ENCODE data around the gene NR6A1.

The NR6A1 gene

DNA sequence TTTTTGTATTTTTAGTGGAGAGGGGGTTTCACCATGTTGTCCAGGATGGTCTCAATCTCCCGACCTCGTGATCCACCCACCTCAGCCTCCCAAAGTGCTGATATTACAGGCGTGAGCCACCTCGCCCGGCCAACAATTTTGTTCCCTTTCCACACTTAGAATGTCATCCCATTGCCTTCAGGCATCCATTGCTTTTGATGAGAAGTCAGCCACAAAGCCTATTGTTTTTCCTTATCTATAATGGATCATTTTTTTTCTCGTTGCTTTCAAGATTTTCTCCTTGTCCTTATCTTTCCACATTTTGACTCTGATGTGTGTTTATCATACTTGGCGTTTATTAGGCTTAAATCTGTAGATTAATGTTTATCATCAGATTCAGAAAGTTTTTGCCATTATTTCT is 64.4 kb downstream of the NR6A1 start:
- TF ChIP-seq, protein P1, sequence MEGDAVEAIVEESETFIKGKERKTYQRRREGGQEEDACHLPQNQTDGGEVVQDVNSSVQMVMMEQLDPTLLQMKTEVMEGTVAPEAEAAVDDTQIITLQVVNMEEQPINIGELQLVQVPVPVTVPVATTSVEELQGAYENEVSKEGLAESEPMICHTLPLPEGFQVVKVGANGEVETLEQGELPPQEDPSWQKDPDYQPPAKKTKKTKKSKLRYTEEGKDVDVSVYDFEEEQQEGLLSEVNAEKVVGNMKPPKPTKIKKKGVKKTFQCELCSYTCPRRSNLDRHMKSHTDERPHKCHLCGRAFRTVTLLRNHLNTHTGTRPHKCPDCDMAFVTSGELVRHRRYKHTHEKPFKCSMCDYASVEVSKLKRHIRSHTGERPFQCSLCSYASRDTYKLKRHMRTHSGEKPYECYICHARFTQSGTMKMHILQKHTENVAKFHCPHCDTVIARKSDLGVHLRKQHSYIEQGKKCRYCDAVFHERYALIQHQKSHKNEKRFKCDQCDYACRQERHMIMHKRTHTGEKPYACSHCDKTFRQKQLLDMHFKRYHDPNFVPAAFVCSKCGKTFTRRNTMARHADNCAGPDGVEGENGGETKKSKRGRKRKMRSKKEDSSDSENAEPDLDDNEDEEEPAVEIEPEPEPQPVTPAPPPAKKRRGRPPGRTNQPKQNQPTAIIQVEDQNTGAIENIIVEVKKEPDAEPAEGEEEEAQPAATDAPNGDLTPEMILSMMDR (conservative IDR thresholded peaks at IDR 0.05; ENCODE audit: low read length), result no peak
- DNase-seq (ENCODE audit: low read depth), result no peak
- H3K4me3 ChIP-seq (ENCODE audit: low read length), result no peak overlapping the region

DNA sequence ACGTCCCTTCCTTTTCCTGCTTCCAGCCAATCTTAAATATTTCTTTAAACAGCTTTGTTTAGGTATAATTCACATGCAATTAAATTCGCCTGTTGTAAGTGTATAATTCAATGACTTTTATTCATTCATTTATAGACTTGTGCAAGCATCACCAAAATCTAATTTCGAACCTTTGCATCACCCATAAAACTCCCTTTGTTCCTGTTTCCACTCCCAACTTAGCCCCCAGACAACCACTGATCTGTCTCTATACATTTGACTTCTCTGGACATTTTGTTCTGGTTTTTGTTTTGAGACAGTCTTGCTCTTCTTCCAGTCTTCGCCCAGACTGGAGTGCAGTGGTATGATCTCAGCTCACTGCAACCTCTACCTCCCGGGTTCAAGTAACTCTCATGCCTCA is 71.5 kb downstream of the NR6A1 start:
- TF ChIP-seq, protein P1 (conservative IDR thresholded peaks at IDR 0.05; ENCODE audit: low read length), result no peak
- no peak for DNase-seq (ENCODE audit: low read depth)
- H3K4me3 ChIP-seq (ENCODE audit: low read length), result no peak overlapping the region

DNA sequence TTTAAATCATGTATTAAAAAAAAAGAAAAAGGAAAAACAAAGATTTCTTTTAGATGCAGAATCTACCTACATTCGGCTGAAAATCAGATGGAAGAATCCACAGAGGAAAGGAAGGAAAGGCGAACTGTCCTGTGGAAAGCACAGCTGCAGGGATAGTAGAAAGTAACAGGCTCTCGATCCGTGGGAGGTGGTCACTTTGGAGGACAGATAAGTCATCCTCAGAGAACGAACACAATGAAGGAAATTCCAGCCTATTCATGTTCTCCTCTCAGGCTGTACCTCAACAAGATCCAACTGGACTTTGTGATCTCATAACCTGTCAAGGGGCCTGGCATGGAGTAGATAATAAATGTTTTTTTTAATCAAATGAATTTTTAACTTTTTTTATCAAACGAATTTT is 72.8 kb downstream of the NR6A1 start:
- H3K4me3 ChIP-seq (ENCODE audit: low read length), result no peak overlapping the region
- TF ChIP-seq, protein P1 (conservative IDR thresholded peaks at IDR 0.05; ENCODE audit: low read length), result no peak
- DNase-seq (ENCODE audit: low read depth), result peak; percentile 23

DNA sequence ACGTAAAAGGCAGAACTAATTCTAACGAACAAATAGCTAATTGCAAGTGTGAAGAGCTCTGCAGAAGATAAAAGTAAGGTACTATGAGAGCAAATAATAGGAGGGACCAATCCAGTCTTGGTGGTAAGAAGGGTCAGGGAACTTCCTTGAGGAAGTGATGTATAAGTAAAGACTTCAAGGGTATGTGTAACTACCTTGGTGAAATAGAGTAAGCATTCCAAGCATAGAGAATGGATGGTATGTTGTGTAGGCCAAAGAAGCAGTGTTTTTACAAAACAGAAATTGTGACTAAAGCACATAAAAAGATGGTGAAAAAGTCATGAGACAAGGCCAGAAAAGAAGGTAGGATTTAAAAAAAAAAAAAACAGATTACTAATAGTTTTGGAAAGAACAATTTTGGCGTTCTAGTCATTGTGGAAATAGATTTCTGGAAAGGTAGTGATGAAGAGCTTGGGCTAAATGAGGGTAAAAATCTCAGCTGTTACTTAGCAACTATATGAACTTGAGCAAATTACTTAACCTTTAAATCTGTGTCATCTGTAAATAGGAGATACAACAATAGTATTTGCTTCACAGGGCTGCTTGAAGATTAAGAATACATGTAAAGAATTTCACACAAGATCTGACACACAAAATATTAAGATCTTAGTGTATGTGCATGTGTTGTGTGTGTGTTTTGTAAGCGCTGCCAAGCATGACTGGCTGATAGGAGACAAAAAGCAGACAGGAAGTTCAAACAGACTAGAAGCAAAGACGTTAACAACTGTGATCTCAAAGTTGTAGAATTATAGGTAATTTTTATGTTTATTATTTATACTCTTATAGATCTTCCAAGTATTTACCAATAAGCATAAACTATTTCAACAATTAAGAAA is 73.5 kb downstream of the NR6A1 start:
- DNase-seq (ENCODE audit: low read depth), result peak; percentile 55
- H3K4me3 ChIP-seq (ENCODE audit: low read length), result no peak overlapping the region
- TF ChIP-seq, protein P1 (conservative IDR thresholded peaks at IDR 0.05; ENCODE audit: low read length), result no peak

DNA sequence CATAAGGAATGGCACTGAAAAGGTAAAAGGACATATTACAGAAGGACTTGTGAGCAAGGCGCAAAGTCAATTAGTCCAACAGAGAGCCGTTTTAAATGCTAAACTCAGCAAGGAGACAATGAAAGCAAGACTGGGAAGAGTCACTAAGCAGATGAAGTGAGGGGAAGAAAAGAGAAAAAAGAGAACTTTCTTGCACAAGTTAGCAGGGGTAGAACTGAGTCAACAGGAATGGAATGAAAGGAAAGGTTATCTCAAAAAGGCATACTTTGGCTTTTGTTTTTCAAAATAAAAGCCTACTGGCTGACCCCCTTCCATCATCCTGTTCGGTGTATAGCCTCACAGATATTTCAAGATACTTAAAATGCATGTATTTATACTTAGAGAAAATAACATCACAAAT is 75.0 kb downstream of the NR6A1 start:
- TF ChIP-seq, protein P1 (conservative IDR thresholded peaks at IDR 0.05; ENCODE audit: low read length), result no peak
- peak; percentile 48 for DNase-seq (ENCODE audit: low read depth)
- H3K4me3 ChIP-seq (ENCODE audit: low read length), result no peak overlapping the region

DNA sequence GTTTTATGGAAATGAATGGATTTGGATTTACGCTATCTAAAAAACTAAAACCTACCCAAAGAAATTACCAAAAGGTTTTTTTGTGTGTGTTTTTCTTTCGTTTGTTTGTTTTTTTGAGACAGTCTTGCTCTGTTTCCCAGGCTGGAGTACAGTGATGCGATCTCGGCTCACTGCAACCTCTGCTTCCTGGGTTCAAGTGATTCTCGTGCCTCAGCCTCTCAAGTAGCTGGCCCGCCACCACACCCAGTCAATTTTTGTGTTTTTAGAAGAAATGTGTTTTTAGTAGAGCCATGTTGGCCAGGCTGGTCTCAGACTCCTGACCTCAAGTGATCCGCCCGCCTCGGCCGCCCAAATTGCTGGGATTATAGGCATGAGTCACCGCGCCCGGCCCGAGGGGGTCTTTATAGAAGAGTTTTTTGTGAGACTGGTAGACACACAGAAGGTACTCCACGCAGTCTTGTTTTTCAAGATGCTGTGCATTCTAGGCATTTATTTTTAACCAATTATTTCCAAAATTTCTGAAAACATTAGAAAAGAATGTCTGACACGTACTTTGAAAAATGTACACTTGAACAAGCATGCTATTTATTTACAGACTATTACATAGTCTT is 75.7 kb downstream of the NR6A1 start:
- peak; percentile 55 for DNase-seq (ENCODE audit: low read depth)
- TF ChIP-seq, protein P1 (conservative IDR thresholded peaks at IDR 0.05; ENCODE audit: low read length), result no peak
- no peak overlapping the region for H3K4me3 ChIP-seq (ENCODE audit: low read length)

Measured in AG10803 (cell line).